Stimulated activated CD4-positive, alpha-beta T cell treated with anti-CD3 and anti-CD28 coated beads, Interleukin-12 subunit alpha, Interleukin-12 subunit beta, amount 100 ng/mL, for 24 hours (primary cell): Measurements from ENCODE around the gene POTEH.
"Not testable (repeated sequence)": the region's sequence is repeated elsewhere in the genome, so short reads cannot be mapped to it uniquely, and the experiment has no call there.

Experiments used
- DNase-seq, 2 experiments: peaks; one replicate each; pipeline ENCODE4 v3.0.0-alpha.2; 2020; ENCODE audit warnings: low read depth in 2 of 2

Gene POTEH

GRCh38 chr22:15689749-15690125, at the start of gene POTEH:
Gene POTEH, plus strand, starts transcription at chr22:15690026. Its CDS starts 52 bp downstream, at chr22:15690078.
- not testable (repeated sequence) for DNase-seq

GRCh38 chr22:15642288-15642861, 47.5 kb upstream of the POTEH start:
- not testable (repeated sequence) for DNase-seq

GRCh38 chr22:15651954-15652353, 37.9 kb upstream of the POTEH start:
- not testable (repeated sequence) for DNase-seq

GRCh38 chr22:15652738-15653137, 37.1 kb upstream of the POTEH start:
- DNase-seq: not testable (repeated sequence)

- DNase-seq: not testable (repeated sequence)
Observed at GRCh38 chr22:15653241-15653640, 36.6 kb upstream of the POTEH start.

GRCh38 chr22:15661102-15661501, 28.7 kb upstream of the POTEH start:
- DNase-seq: not testable (repeated sequence)

- not testable (repeated sequence) for DNase-seq
Observed at GRCh38 chr22:15664682-15665081, 25.1 kb upstream of the POTEH start.

GRCh38 chr22:15665478-15665877, 24.3 kb upstream of the POTEH start:
- DNase-seq: not testable (repeated sequence)

- DNase-seq: not testable (repeated sequence)
Observed at GRCh38 chr22:15669430-15669829, 20.4 kb upstream of the POTEH start.

GRCh38 chr22:15679702-15680101, 10.1 kb upstream of the POTEH start:
- not testable (repeated sequence) for DNase-seq

- DNase-seq: not testable (repeated sequence)
Observed at GRCh38 chr22:15684115-15684514, 5.7 kb upstream of the POTEH start.

GRCh38 chr22:15684695-15685094, 5.1 kb upstream of the POTEH start:
- not testable (repeated sequence) for DNase-seq

GRCh38 chr22:15685641-15686040, 4.2 kb upstream of the POTEH start:
- DNase-seq: not testable (repeated sequence)

GRCh38 chr22:15687086-15687485, 2.7 kb upstream of the POTEH start:
- not testable (repeated sequence) for DNase-seq

GRCh38 chr22:15687676-15688075, 2.1 kb upstream of the POTEH start:
- DNase-seq: not testable (repeated sequence)

- not testable (repeated sequence) for DNase-seq
Observed at GRCh38 chr22:15688090-15688489, 1.7 kb upstream of the POTEH start.

GRCh38 chr22:15689012-15689748, 646 bp upstream of the POTEH start:
- DNase-seq: not testable (repeated sequence)

- not testable (repeated sequence) for DNase-seq
Observed at GRCh38 chr22:15713600-15713999, 23.8 kb downstream of the POTEH start.

GRCh38 chr22:15714125-15714524, 24.3 kb downstream of the POTEH start:
- DNase-seq: not testable (repeated sequence)

GRCh38 chr22:15721884-15722283, 32.1 kb downstream of the POTEH start:
- not testable (repeated sequence) for DNase-seq

GRCh38 chr22:15729209-15729917, 39.5 kb downstream of the POTEH start:
- DNase-seq: not testable (repeated sequence)

GRCh38 chr22:15731023-15731422, 41.2 kb downstream of the POTEH start:
- not testable (repeated sequence) for DNase-seq
